ENCODE measurements around the gene NOTUM.

DNA sequence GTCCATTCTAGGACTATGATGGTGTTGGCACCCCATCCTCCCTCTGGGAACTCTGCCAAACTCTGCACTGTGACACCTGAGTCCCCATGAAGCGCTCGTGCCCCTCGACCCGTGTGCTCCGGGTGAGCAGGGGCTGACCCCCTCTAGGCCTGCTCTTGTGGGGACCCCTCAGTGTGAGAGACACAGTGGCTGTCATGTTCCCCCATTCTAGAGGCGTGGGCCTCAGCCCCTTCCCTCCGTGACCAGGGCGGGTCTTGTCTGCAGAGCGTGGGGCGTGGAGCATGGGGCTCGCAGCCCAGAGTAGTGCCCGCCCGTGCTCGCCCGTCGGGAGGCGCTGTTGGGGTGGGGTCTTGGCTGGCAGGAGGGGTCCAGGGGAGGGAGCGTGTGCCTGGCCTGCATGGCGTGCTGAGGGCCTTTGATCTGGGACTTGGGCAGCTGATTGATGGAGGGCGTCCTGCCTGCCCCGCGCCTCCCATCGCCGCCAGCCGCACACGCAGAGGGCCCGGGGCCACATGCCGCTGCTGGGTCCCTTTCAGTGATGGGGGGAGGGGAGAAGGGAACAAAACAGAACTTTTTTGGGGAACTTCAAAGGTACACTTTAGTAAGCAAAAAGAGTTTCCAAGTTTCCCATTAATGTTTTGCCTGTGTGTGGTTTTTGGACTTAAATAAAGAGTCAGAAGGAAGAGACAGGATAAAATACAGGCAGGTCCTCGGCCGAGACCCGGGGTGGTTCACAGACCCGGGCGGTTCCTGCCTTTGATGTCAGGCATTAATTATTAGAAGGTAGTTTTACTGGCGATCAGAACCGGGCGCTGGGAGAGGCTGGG is 39.2 kb upstream of the NOTUM start:
- TF ChIP-seq ZNF529 (tag by site-specific recombination; IDR thresholded peaks at IDR 0.05; ENCODE audit: insufficient replicate concordance) (no peak), ZNF776 (tag by site-specific recombination; IDR thresholded peaks at IDR 0.05; ENCODE audit: borderline replicate concordance) (no peak), ZNF37A (tag by site-specific recombination; IDR thresholded peaks at IDR 0.05) (no peak), ZEB2 (tag by site-specific recombination; IDR thresholded peaks at IDR 0.05) (no peak), ZNF311 (tag by site-specific recombination; IDR thresholded peaks at IDR 0.05; ENCODE audit: borderline replicate concordance) (no peak)
- TF ChIP-seq, protein P1, sequence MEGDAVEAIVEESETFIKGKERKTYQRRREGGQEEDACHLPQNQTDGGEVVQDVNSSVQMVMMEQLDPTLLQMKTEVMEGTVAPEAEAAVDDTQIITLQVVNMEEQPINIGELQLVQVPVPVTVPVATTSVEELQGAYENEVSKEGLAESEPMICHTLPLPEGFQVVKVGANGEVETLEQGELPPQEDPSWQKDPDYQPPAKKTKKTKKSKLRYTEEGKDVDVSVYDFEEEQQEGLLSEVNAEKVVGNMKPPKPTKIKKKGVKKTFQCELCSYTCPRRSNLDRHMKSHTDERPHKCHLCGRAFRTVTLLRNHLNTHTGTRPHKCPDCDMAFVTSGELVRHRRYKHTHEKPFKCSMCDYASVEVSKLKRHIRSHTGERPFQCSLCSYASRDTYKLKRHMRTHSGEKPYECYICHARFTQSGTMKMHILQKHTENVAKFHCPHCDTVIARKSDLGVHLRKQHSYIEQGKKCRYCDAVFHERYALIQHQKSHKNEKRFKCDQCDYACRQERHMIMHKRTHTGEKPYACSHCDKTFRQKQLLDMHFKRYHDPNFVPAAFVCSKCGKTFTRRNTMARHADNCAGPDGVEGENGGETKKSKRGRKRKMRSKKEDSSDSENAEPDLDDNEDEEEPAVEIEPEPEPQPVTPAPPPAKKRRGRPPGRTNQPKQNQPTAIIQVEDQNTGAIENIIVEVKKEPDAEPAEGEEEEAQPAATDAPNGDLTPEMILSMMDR (tag by site-specific recombination; IDR thresholded peaks at IDR 0.05) = no peak
- TF ChIP-seq, protein P2, sequence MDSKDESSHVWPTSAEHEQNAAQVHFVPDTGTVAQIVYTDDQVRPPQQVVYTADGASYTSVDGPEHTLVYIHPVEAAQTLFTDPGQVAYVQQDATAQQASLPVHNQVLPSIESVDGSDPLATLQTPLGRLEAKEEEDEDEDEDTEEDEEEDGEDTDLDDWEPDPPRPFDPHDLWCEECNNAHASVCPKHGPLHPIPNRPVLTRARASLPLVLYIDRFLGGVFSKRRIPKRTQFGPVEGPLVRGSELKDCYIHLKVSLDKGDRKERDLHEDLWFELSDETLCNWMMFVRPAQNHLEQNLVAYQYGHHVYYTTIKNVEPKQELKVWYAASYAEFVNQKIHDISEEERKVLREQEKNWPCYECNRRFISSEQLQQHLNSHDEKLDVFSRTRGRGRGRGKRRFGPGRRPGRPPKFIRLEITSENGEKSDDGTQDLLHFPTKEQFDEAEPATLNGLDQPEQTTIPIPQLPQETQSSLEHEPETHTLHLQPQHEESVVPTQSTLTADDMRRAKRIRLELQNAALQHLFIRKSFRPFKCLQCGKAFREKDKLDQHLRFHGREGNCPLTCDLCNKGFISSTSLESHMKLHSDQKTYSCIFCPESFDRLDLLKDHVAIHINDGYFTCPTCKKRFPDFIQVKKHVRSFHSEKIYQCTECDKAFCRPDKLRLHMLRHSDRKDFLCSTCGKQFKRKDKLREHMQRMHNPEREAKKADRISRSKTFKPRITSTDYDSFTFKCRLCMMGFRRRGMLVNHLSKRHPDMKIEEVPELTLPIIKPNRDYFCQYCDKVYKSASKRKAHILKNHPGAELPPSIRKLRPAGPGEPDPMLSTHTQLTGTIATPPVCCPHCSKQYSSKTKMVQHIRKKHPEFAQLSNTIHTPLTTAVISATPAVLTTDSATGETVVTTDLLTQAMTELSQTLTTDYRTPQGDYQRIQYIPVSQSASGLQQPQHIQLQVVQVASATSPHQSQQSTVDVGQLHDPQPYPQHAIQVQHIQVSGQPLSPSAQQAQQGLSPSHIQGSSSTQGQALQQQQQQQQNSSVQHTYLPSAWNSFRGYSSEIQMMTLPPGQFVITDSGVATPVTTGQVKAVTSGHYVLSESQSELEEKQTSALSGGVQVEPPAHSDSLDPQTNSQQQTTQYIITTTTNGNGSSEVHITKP (tag by site-specific recombination; IDR thresholded peaks at IDR 0.05) = no peak

Measured in HEK293 (cell line).